Cardiac septum (tissue), 1 donor: Measurements from ENCODE around the gene TRIP13. TPM values are rescaled to one million over a fixed set of nuclear protein-coding genes. Genes with fewer than 3 reads are reported as not detected.

Source experiments
- DNase-seq: peaks from one replicate; pipeline ENCODE4 v3.0.0-alpha.2; 2020; ENCODE audit warnings: low spot score
- intact Hi-C: fragments of 100-400 bp; cut with DNase I; formaldehyde crosslinking; loops from one replicate; pipeline ENCODE4 v1.14.0; 2022
- total RNA-seq: library from RNA; stranded (reverse); fragmentation: NEBNext Ultra II Directional; extraction: Animal tissue kit (Norgen Biotek cat#: 25700); gene quantifications from one replicate; pipeline ENCODE4 v1.2.1, GENCODE V29; 2021
- donor health status: DM: no; HTN: no; CAD: no.

TRIP13 gene
- total RNA-seq, 1 donor from 2014 or later: 0.57 TPM

GRCh38 chr5:944992-945685 lies 52.5 kb downstream of the TRIP13 start:
- intact Hi-C loops: no loop called here
- DNase-seq: peak; percentile 65

GRCh38 chr5:945691-946551 lies 53.2 kb downstream of the TRIP13 start:
- intact Hi-C loops: no loop called here
- peak; percentile 19 for DNase-seq

GRCh38 chr5:946720-947625 lies 54.3 kb downstream of the TRIP13 start:
- intact Hi-C loops: no loop called here
- peak; percentile 71 for DNase-seq

- peak; percentile 56 for DNase-seq
- intact Hi-C loops: no loop called here
Measured at GRCh38 chr5:947626-948471, 55.2 kb downstream of the TRIP13 start.

GRCh38 chr5:948472-949274 lies 56.0 kb downstream of the TRIP13 start:
- intact Hi-C loops: no loop called here
- peak; percentile 65 for DNase-seq

- intact Hi-C loops: no loop called here
Measured at GRCh38 chr5:949275-949543, 56.5 kb downstream of the TRIP13 start.

GRCh38 chr5:949815-950560 lies 57.3 kb downstream of the TRIP13 start:
- intact Hi-C loops: no loop called here
- peak; percentile 60 for DNase-seq

More at GRCh38 chr5:949275-949543, 56.5 kb downstream of the TRIP13 start:
- DNase-seq: no peak

GRCh38 chr5:951940-952596 lies 59.4 kb downstream of the TRIP13 start:
- DNase-seq: peak; percentile 60
- intact Hi-C loops: no loop called here

GRCh38 chr5:952597-953271 lies 60.0 kb downstream of the TRIP13 start:
- intact Hi-C loops: no loop called here

GRCh38 chr5:953535-954449 lies 61.1 kb downstream of the TRIP13 start:
- peak; percentile 57 for DNase-seq
- intact Hi-C loops: no loop called here

More at GRCh38 chr5:952597-953271, 60.0 kb downstream of the TRIP13 start:
- DNase-seq: peak; percentile 72

- DNase-seq: peak; percentile 74
- intact Hi-C loops: no loop called here
Measured at GRCh38 chr5:955886-956761, 63.4 kb downstream of the TRIP13 start.

GRCh38 chr5:956941-957747 lies 64.5 kb downstream of the TRIP13 start:
- peak; percentile 74 for DNase-seq

GRCh38 chr5:957748-958485 lies 65.2 kb downstream of the TRIP13 start:
- intact Hi-C loops: no loop called here
- peak; percentile 22 for DNase-seq

More at GRCh38 chr5:956941-957747, 64.5 kb downstream of the TRIP13 start:
- intact Hi-C loops: no loop called here
